ENCODE results near the gene RABGAP1L.
"Not testable (repeated sequence)": the region's sequence is repeated elsewhere in the genome, so short reads cannot be mapped to it uniquely, and the experiment has no call there.

RABGAP1L gene

GRCh38 chr1:175000697-175001187 lies 841.4 kb downstream of the RABGAP1L start:
- ATAC-seq (replicated peaks; ENCODE audit: extremely low read depth, poor library complexity, severe bottlenecking) = no peak
- Mint-ChIP-seq H3K4me1 (peaks cover 49% of the 10 kb centered on the region), H3K27ac (ENCODE audit: low read depth) (no peak overlapping the region), H3K27me3 (no peaks in the 10 kb centered on the region), H3K36me3 (ENCODE audit: insufficient read depth) (peaks cover 14% of the 10 kb centered on the region), H3K9me3 (no peaks in the 10 kb centered on the region), H3K4me3 (no peak overlapping the region)
- DNase-seq (ENCODE audit: low spot score in 2 of 2) = no peak

- H3K27ac Mint-ChIP-seq (ENCODE audit: low read depth) = no peak overlapping the region
- peaks cover 18% of the 10 kb centered on the region for H3K36me3 Mint-ChIP-seq (ENCODE audit: insufficient read depth)
- no peaks in the 10 kb centered on the region for H3K9me3 Mint-ChIP-seq
- ATAC-seq (replicated peaks; ENCODE audit: extremely low read depth, poor library complexity, severe bottlenecking) (no peak), DNase-seq (ENCODE audit: low spot score in 2 of 2) (no peak)
- H3K4me1 Mint-ChIP-seq = peaks cover 37% of the 10 kb centered on the region
- H3K4me3 Mint-ChIP-seq = no peak overlapping the region
- no peaks in the 10 kb centered on the region for H3K27me3 Mint-ChIP-seq
Measured at GRCh38 chr1:175002910-175003517, 843.7 kb downstream of the RABGAP1L start.

- H3K9me3 Mint-ChIP-seq = no peaks in the 10 kb centered on the region
- DNase-seq (ENCODE audit: low spot score in 2 of 2) (no peak), ATAC-seq (replicated peaks; ENCODE audit: extremely low read depth, poor library complexity, severe bottlenecking) (no peak)
- no peak overlapping the region for H3K4me3 Mint-ChIP-seq
- H3K27me3 Mint-ChIP-seq = no peaks in the 10 kb centered on the region
- peaks cover 21% of the 10 kb centered on the region for H3K36me3 Mint-ChIP-seq (ENCODE audit: insufficient read depth)
- no peak overlapping the region for H3K27ac Mint-ChIP-seq (ENCODE audit: low read depth)
- H3K4me1 Mint-ChIP-seq = peaks cover 37% of the 10 kb centered on the region
Measured at GRCh38 chr1:175003521-175003920, 844.2 kb downstream of the RABGAP1L start.

- Mint-ChIP-seq H3K27me3 (no peaks in the 10 kb centered on the region), H3K4me1 (peaks cover 42% of the 10 kb centered on the region), H3K9me3 (no peaks in the 10 kb centered on the region), H3K36me3 (ENCODE audit: insufficient read depth) (peaks cover 35% of the 10 kb centered on the region), H3K27ac (ENCODE audit: low read depth) (peak overlapping the region; percentile 14), H3K4me3 (no peak overlapping the region)
- no peak for DNase-seq (ENCODE audit: low spot score in 2 of 2)
- no peak for ATAC-seq (replicated peaks; ENCODE audit: extremely low read depth, poor library complexity, severe bottlenecking)
Measured at GRCh38 chr1:175005085-175005783, 845.9 kb downstream of the RABGAP1L start.

GRCh38 chr1:175009532-175009931 lies 850.2 kb downstream of the RABGAP1L start:
- Mint-ChIP-seq H3K4me3 (no peak overlapping the region), H3K27me3 (no peaks in the 10 kb centered on the region), H3K27ac (ENCODE audit: low read depth) (no peak overlapping the region), H3K9me3 (no peaks in the 10 kb centered on the region), H3K36me3 (ENCODE audit: insufficient read depth) (peaks cover 60% of the 10 kb centered on the region), H3K4me1 (peaks cover 18% of the 10 kb centered on the region)
- DNase-seq (ENCODE audit: low spot score in 2 of 2) (no peak), ATAC-seq (replicated peaks; ENCODE audit: extremely low read depth, poor library complexity, severe bottlenecking) (no peak)

- H3K4me3 Mint-ChIP-seq = no peak overlapping the region
- no peak for DNase-seq (ENCODE audit: low spot score in 2 of 2)
- H3K27ac Mint-ChIP-seq (ENCODE audit: low read depth) = no peak overlapping the region
- H3K4me1 Mint-ChIP-seq = peaks cover 22% of the 10 kb centered on the region
- no peaks in the 10 kb centered on the region for H3K27me3 Mint-ChIP-seq
- no peaks in the 10 kb centered on the region for H3K9me3 Mint-ChIP-seq
- peaks cover 71% of the 10 kb centered on the region for H3K36me3 Mint-ChIP-seq (ENCODE audit: insufficient read depth)
- ATAC-seq (replicated peaks; ENCODE audit: extremely low read depth, poor library complexity, severe bottlenecking) = no peak
Measured at GRCh38 chr1:175013445-175013844, 854.1 kb downstream of the RABGAP1L start.

- peaks cover 17% of the 10 kb centered on the region for H3K4me1 Mint-ChIP-seq
- DNase-seq (ENCODE audit: low spot score in 2 of 2) (no peak), ATAC-seq (replicated peaks; ENCODE audit: extremely low read depth, poor library complexity, severe bottlenecking) (no peak)
- H3K27me3 Mint-ChIP-seq = no peaks in the 10 kb centered on the region
- peaks cover 59% of the 10 kb centered on the region for H3K36me3 Mint-ChIP-seq (ENCODE audit: insufficient read depth)
- no peaks in the 10 kb centered on the region for H3K9me3 Mint-ChIP-seq
- H3K4me3 Mint-ChIP-seq = no peak overlapping the region
- no peak overlapping the region for H3K27ac Mint-ChIP-seq (ENCODE audit: low read depth)
Measured at GRCh38 chr1:175015243-175015642, 855.9 kb downstream of the RABGAP1L start.

GRCh38 chr1:175019524-175019923 lies 860.2 kb downstream of the RABGAP1L start:
- DNase-seq (ENCODE audit: low spot score in 2 of 2) = no peak
- ATAC-seq (replicated peaks; ENCODE audit: extremely low read depth, poor library complexity, severe bottlenecking) = no peak
- peaks cover 47% of the 10 kb centered on the region for H3K36me3 Mint-ChIP-seq (ENCODE audit: insufficient read depth)
- no peak overlapping the region for H3K4me3 Mint-ChIP-seq
- no peak overlapping the region for H3K27ac Mint-ChIP-seq (ENCODE audit: low read depth)
- no peaks in the 10 kb centered on the region for H3K9me3 Mint-ChIP-seq
- no peaks in the 10 kb centered on the region for H3K27me3 Mint-ChIP-seq
- peaks cover 34% of the 10 kb centered on the region for H3K4me1 Mint-ChIP-seq

- Mint-ChIP-seq H3K4me3 (peak within 1 kb of the TSS; percentile 84), H3K4me1 (peaks cover 24% of the 10 kb centered on the region), H3K27ac (ENCODE audit: low read depth) (peak within 1 kb of the TSS; percentile 90), H3K27me3 (no peaks in the 10 kb centered on the region), H3K36me3 (ENCODE audit: insufficient read depth) (peaks cover 22% of the 10 kb centered on the region), H3K9me3 (no peaks in the 10 kb centered on the region)
- peak; percentile 90 for ATAC-seq (replicated peaks; ENCODE audit: extremely low read depth, poor library complexity, severe bottlenecking)
- DNase-seq (ENCODE audit: low spot score in 2 of 2) = peak; percentile 96 to 97
Measured at GRCh38 chr1:175023043-175023921, 864.0 kb downstream of the RABGAP1L start, which contains the start of gene MRPS14. Gene MRPS14, minus strand, starts transcription at chr1:175023425. Its CDS starts 17 bp downstream, at chr1:175023408.

- not testable (repeated sequence) for ATAC-seq (replicated peaks; ENCODE audit: extremely low read depth, poor library complexity, severe bottlenecking); H3K27me3 Mint-ChIP-seq
Measured at GRCh38 chr1:175023922-175024242, 864.6 kb downstream of the RABGAP1L start.

GRCh38 chr1:175024773-175025172 lies 865.5 kb downstream of the RABGAP1L start:
- no peak for ATAC-seq (replicated peaks; ENCODE audit: extremely low read depth, poor library complexity, severe bottlenecking)

More at GRCh38 chr1:175023922-175024242, 864.6 kb downstream of the RABGAP1L start:
- H3K9me3 Mint-ChIP-seq; DNase-seq (ENCODE audit: low spot score in 2 of 2): not testable (repeated sequence)
- Mint-ChIP-seq H3K27ac (ENCODE audit: low read depth) (peak overlapping the region; percentile 90), H3K4me1 (peaks cover 24% of the 10 kb centered on the region), H3K4me3 (peak overlapping the region; percentile 84), H3K36me3 (ENCODE audit: insufficient read depth) (peaks cover 20% of the 10 kb centered on the region)

GRCh38 chr1:175033953-175034352 lies 874.6 kb downstream of the RABGAP1L start:
- no peaks in the 10 kb centered on the region for H3K27me3 Mint-ChIP-seq
- ATAC-seq (replicated peaks; ENCODE audit: extremely low read depth, poor library complexity, severe bottlenecking) (no peak), DNase-seq (ENCODE audit: low spot score in 2 of 2) (no peak)
- no peak overlapping the region for H3K4me3 Mint-ChIP-seq
- peaks cover 9% of the 10 kb centered on the region for H3K4me1 Mint-ChIP-seq
- peaks cover 8% of the 10 kb centered on the region for H3K36me3 Mint-ChIP-seq (ENCODE audit: insufficient read depth)
- H3K27ac Mint-ChIP-seq (ENCODE audit: low read depth) = no peak overlapping the region
- H3K9me3 Mint-ChIP-seq = no peaks in the 10 kb centered on the region

More at GRCh38 chr1:175024773-175025172, 865.5 kb downstream of the RABGAP1L start:
- peak overlapping the region; percentile 57 for H3K4me3 Mint-ChIP-seq
- H3K27ac Mint-ChIP-seq (ENCODE audit: low read depth) = peak overlapping the region; percentile 47
- H3K36me3 Mint-ChIP-seq (ENCODE audit: insufficient read depth) = peaks cover 29% of the 10 kb centered on the region
- no peak for DNase-seq (ENCODE audit: low spot score in 2 of 2)
- no peaks in the 10 kb centered on the region for H3K9me3 Mint-ChIP-seq
- no peaks in the 10 kb centered on the region for H3K27me3 Mint-ChIP-seq
- peaks cover 31% of the 10 kb centered on the region for H3K4me1 Mint-ChIP-seq

All from central memory CD8-positive, alpha-beta T cell (primary cell).